Tibial nerve (tissue), 4 donors: ENCODE measurements around the gene SLC28A3. TPM values are rescaled to one million over a fixed set of nuclear protein-coding genes. Genes with fewer than 3 reads are reported as not detected.

ENCODE experiments used
- DNase-seq, 2 donors: peaks; one replicate each; pipeline ENCODE4 v3.0.0-alpha.2; 2019; ENCODE audit warnings: low spot score in 2 of 2
- H3K27ac ChIP-seq, 4 donors: fragments of 200-600 bp; sonication (generic) in 3 of 4; one replicate each; pipeline ENCODE4 v1.5.1; 2017 to 2019; ENCODE audit warnings: mild to moderate bottlenecking in 1 of 4
- H3K27me3 ChIP-seq, 2 donors: fragments of 200-600 bp; sonication (generic) in 1 of 2; one replicate each; pipeline versions ENCODE4 v1.5.1 to v1.6.0; 2017 to 2019
- H3K36me3 ChIP-seq, 3 donors: fragments of 200-600 bp; sonication (generic); one replicate each; pipeline ENCODE4 v1.5.1; 2018 to 2019
- H3K4me1 ChIP-seq, 4 donors: fragments of 200-600 bp; sonication (generic) in 3 of 4; one replicate each; pipeline ENCODE4 v1.5.1; 2017 to 2019
- H3K4me3 ChIP-seq, 4 donors: fragments of 200-600 bp; sonication (generic) in 3 of 4; one replicate each; pipeline ENCODE4 v1.5.1; 2017 to 2019; ENCODE audit warnings: mild to moderate bottlenecking in 1 of 4, moderate library complexity in 1 of 4
- H3K9me3 ChIP-seq, 4 donors: fragments of 200-600 bp; sonication (generic) in 3 of 4; one replicate each; pipeline ENCODE4 v1.5.1; 2017 to 2019
- EP300 ChIP-seq, 2 donors: sonication (generic); formaldehyde crosslinking; IDR thresholded peaks; one replicate each; pipeline ENCODE4 v1.6.1; 2017; ENCODE audit warnings: antibody characterized with exemption in 2 of 2, mild to moderate bottlenecking in 1 of 2
- POLR2A ChIP-seq, 2 donors: fragments of 450-650 bp; IDR thresholded peaks; one replicate each; pipeline ENCODE4 v1.6.1; 2017; ENCODE audit warnings: antibody characterized with exemption in 2 of 2, mild to moderate bottlenecking in 2 of 2, moderate library complexity in 2 of 2
- WGBS, 2 donors: methylation state at CpG; one replicate each; pipeline ENCODE4 v1.1.5; 2018; 5-methylcytosine and 5-hydroxymethylcytosine counted together
- total RNA-seq, 4 donors: library from RNA; depleted of rRNA; stranded (reverse); fragments of >200 nt; gene quantifications; one replicate each; pipeline ENCODE4 v1.1.0, GENCODE V29; 2016
- TF ChIP-seq, protein P1 (sequence below), 5 experiments: fragments of 200-600 bp in 3 of 5; fragments of 450-650 bp in 2 of 5; sonication (generic) in 3 of 5; IDR thresholded peaks; one replicate each; pipeline ENCODE4 v1.5.1; 2016 to 2019; ENCODE audit warnings: antibody characterized with exemption in 5 of 5, mild to moderate bottlenecking in 3 of 5, moderate library complexity in 2 of 5

Gene SLC28A3
- total RNA-seq, 4 donors from 2014 or later = 0.44 TPM; not detected in 3

DNA sequence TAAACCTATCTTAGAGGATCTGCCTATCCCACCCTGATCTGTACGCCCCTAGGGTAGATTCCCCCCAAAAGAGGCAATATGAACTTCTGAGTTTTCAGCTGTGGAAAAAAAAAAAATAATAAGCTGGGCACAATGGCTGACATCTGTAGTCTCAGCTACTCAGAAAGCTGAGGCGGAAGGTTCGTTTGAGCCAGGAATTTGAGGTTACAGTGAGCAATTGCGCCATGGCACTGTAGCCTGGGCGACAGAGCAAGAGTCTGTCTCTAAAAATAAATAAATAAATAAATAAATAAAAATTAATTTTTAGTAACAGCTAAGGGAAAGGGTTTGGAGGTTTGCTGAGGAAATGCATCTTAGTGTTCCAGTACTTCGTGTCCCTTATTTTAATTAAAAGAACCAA lies 21.1 kb upstream of the SLC28A3 start:
- no peaks in the 10 kb centered on the region for H3K27me3 ChIP-seq
- H3K4me3 ChIP-seq = no peak overlapping the region
- WGBS, 2 donors = 79 to 82% methylated on average over 6 of the region's 6 CpGs

DNA sequence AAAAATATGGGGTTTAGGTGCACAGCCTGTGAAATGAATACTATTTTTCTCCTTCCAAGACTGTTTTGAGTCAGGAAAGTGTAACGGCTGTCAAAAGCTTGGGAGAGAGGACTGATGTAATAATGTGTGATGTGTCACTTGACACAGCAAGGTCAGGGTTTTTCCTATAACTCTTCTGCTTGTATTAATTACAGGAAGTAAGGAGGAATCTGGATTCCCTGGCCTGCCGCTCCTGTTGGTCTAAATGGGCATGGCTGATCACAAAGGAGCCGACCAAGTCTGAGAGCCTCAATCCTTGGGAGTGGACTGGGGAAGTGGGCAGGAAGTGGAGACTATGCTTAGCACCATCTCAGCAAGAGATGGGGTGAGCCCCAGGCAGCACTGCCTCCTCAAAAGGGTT lies 16.7 kb upstream of the SLC28A3 start:
- H3K4me3 ChIP-seq = no peak overlapping the region
- H3K27ac ChIP-seq = no peak overlapping the region
- WGBS, 2 donors = 66 to 68% methylated on average over 3 of the region's 3 CpGs

More for the DNA sequence above, 21.1 kb upstream of the SLC28A3 start:
- Histone ChIP-seq H3K36me3 (no peaks in the 10 kb centered on the region), H3K4me1 (no peaks in the 10 kb centered on the region), H3K9me3 (peaks cover 0 to 5% (median 0%) of the 10 kb centered on the region in 4 donors), H3K27ac (no peak overlapping the region)
- no peak for TF ChIP-seq EP300 (IDR thresholded peaks at IDR 0.05)
- TF ChIP-seq POLR2A (IDR thresholded peaks at IDR 0.05) = no peak
- TF ChIP-seq, protein P1, sequence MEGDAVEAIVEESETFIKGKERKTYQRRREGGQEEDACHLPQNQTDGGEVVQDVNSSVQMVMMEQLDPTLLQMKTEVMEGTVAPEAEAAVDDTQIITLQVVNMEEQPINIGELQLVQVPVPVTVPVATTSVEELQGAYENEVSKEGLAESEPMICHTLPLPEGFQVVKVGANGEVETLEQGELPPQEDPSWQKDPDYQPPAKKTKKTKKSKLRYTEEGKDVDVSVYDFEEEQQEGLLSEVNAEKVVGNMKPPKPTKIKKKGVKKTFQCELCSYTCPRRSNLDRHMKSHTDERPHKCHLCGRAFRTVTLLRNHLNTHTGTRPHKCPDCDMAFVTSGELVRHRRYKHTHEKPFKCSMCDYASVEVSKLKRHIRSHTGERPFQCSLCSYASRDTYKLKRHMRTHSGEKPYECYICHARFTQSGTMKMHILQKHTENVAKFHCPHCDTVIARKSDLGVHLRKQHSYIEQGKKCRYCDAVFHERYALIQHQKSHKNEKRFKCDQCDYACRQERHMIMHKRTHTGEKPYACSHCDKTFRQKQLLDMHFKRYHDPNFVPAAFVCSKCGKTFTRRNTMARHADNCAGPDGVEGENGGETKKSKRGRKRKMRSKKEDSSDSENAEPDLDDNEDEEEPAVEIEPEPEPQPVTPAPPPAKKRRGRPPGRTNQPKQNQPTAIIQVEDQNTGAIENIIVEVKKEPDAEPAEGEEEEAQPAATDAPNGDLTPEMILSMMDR (IDR thresholded peaks at IDR 0.05) = no peak
- DNase-seq = no peak

DNA sequence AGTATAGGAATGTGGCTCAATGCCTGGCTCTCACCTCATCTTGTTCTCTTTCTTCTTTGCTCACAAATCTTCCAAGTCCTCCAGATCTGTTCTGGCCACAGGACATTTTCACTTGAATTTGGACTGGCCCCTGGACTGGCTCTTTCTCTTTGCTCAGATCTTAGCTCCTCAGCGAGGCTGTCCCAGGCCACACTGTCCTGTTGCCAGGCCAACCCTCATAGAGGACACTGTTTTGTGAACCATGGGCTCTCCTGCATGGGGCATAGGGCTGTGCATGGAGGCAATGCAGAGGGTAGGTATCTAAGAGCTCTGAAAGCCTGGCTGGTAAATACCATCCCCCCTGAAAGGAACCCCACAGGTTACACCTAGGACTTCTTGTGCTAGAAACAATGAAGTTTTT lies 13.5 kb upstream of the SLC28A3 start:
- H3K27me3 ChIP-seq = no peaks in the 10 kb centered on the region
- H3K4me3 ChIP-seq = no peak overlapping the region
- 77 to 79% methylated on average over 1 of the region's 1 CpG for WGBS, 2 donors
- no peak for DNase-seq
- TF ChIP-seq, protein P1 (IDR thresholded peaks at IDR 0.05) = no peak
- TF ChIP-seq EP300 (IDR thresholded peaks at IDR 0.05) (no peak), POLR2A (IDR thresholded peaks at IDR 0.05) (no peak)
- H3K9me3 ChIP-seq = peaks cover 0 to 1% (median 0%) of the 10 kb centered on the region in 4 donors
- H3K36me3 ChIP-seq = no peaks in the 10 kb centered on the region
- H3K4me1 ChIP-seq = no peaks in the 10 kb centered on the region
- no peak overlapping the region for H3K27ac ChIP-seq

More for the DNA sequence above, 16.7 kb upstream of the SLC28A3 start:
- no peaks in the 10 kb centered on the region for H3K4me1 ChIP-seq
- H3K9me3 ChIP-seq = no peaks in the 10 kb centered on the region
- TF ChIP-seq POLR2A (IDR thresholded peaks at IDR 0.05) (no peak), EP300 (IDR thresholded peaks at IDR 0.05) (no peak)
- TF ChIP-seq, protein P1 (IDR thresholded peaks at IDR 0.05) = no peak
- no peaks in the 10 kb centered on the region for H3K36me3 ChIP-seq
- DNase-seq = no peak
- no peaks in the 10 kb centered on the region for H3K27me3 ChIP-seq

DNA sequence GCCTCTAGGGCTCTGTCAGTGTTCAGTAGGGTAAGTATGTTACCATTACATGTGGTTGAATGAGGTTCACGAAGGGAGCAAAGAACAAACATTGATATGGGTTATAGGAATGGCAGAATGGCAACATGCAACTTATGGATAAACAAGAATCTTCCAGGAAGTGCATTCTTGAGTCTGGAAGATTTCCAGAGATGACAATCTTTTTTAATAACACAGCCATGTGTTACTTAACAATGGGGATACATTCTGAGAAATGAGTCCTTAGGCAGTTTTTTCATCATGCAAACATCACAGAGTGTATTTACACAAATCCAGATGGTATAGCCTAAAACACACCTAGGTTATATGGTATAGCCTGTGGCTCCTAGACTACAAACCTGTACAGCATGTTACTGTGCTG lies 9.1 kb upstream of the SLC28A3 start:
- Histone ChIP-seq H3K27me3 (no peaks in the 10 kb centered on the region), H3K4me1 (no peaks in the 10 kb centered on the region), H3K9me3 (peaks cover 0 to 7% (median 0%) of the 10 kb centered on the region in 4 donors), H3K4me3 (no peak overlapping the region), H3K36me3 (no peaks in the 10 kb centered on the region), H3K27ac (no peak overlapping the region)
- 71 to 81% methylated on average over 1 of the region's 1 CpG for WGBS, 2 donors
- TF ChIP-seq EP300 (IDR thresholded peaks at IDR 0.05) (no peak), POLR2A (IDR thresholded peaks at IDR 0.05) (no peak)
- TF ChIP-seq, protein P1 (IDR thresholded peaks at IDR 0.05) = no peak
- no peak for DNase-seq

DNA sequence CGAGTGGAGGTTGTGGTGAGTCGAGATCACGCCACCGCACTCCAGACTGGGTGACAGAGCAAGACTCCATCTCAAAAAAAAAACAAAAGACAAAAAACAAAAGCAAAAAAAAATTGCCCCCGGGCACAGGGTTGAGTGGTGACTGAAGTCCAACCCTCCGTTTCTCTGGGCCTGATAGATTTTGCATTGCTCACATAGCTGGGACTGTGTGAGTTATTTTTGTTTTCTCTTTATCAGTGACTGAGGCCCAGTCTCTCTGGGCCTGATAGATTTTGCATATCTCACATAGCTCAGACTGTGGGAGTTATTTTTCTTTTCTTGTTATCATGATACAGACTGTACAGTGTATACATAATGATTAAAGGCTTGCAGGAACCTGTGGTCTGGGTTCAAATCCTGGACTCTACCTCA lies 2.6 kb upstream of the SLC28A3 start:
- no peak overlapping the region for H3K4me3 ChIP-seq
- no peaks in the 10 kb centered on the region for H3K9me3 ChIP-seq
- H3K27me3 ChIP-seq = no peaks in the 10 kb centered on the region
- no peaks in the 10 kb centered on the region for H3K36me3 ChIP-seq
- no peak for DNase-seq
- no peak overlapping the region for H3K27ac ChIP-seq
- H3K4me1 ChIP-seq = no peaks in the 10 kb centered on the region
- 48 to 65% methylated on average over 6 of the region's 6 CpGs for WGBS, 2 donors
- TF ChIP-seq, protein P1 (IDR thresholded peaks at IDR 0.05) = no peak
- TF ChIP-seq POLR2A (IDR thresholded peaks at IDR 0.05) (no peak), EP300 (IDR thresholded peaks at IDR 0.05) (no peak)
